Stimulated activated naive CD4-positive, alpha-beta T cell (primary cell): Measurements from ENCODE around the gene GABBR2.
"Not testable (repeated sequence)": the region's sequence is repeated elsewhere in the genome, so short reads cannot be mapped to it uniquely, and the experiment has no call there.

Experiments
- DNase-seq, 6 experiments: peaks; one replicate each; lab custom pipeline; 2025; lab: John Stamatoyannopoulos, UW

Gene GABBR2

GRCh38 chr9:98477884-98478283 is 230.9 kb downstream of the GABBR2 start:
- no peak for DNase-seq

GRCh38 chr9:98472216-98472615 is 236.5 kb downstream of the GABBR2 start:
- no peak for DNase-seq

GRCh38 chr9:98471185-98471584 is 237.6 kb downstream of the GABBR2 start:
- no peak for DNase-seq

- no peak for DNase-seq
Measured at GRCh38 chr9:98468567-98469239, 240.0 kb downstream of the GABBR2 start.

GRCh38 chr9:98465799-98466198 is 242.9 kb downstream of the GABBR2 start:
- no peak for DNase-seq

- not testable (repeated sequence) for DNase-seq
Measured at GRCh38 chr9:98464156-98464690, 244.5 kb downstream of the GABBR2 start.

- DNase-seq, result no peak
Measured at GRCh38 chr9:98462310-98462709, 246.4 kb downstream of the GABBR2 start.

- DNase-seq, result no peak
Measured at GRCh38 chr9:98460704-98461103, 248.0 kb downstream of the GABBR2 start.

GRCh38 chr9:98457726-98458370 is 250.9 kb downstream of the GABBR2 start:
- DNase-seq, result no peak

GRCh38 chr9:98456156-98456613 is 252.6 kb downstream of the GABBR2 start:
- no peak for DNase-seq

- no peak for DNase-seq
Measured at GRCh38 chr9:98455256-98456155, 253.2 kb downstream of the GABBR2 start.

- DNase-seq, result no peak
Measured at GRCh38 chr9:98453589-98454311, 255.0 kb downstream of the GABBR2 start.

GRCh38 chr9:98451576-98451975 is 257.2 kb downstream of the GABBR2 start:
- DNase-seq, result no peak

GRCh38 chr9:98450496-98450895 is 258.2 kb downstream of the GABBR2 start:
- no peak for DNase-seq

GRCh38 chr9:98449871-98450270 is 258.9 kb downstream of the GABBR2 start:
- DNase-seq, result no peak

GRCh38 chr9:98445576-98445975 is 263.2 kb downstream of the GABBR2 start:
- no peak for DNase-seq

GRCh38 chr9:98444601-98445000 is 264.1 kb downstream of the GABBR2 start:
- DNase-seq, result no peak

- no peak for DNase-seq
Measured at GRCh38 chr9:98442541-98442940, 266.2 kb downstream of the GABBR2 start.

GRCh38 chr9:98442114-98442513 is 266.6 kb downstream of the GABBR2 start:
- no peak for DNase-seq

GRCh38 chr9:98438666-98439065 is 270.1 kb downstream of the GABBR2 start:
- no peak for DNase-seq

- no peak for DNase-seq
Measured at GRCh38 chr9:98437458-98438034, 271.2 kb downstream of the GABBR2 start.
